ENCODE results near the gene CDKAL1.

The CDKAL1 gene

DNA sequence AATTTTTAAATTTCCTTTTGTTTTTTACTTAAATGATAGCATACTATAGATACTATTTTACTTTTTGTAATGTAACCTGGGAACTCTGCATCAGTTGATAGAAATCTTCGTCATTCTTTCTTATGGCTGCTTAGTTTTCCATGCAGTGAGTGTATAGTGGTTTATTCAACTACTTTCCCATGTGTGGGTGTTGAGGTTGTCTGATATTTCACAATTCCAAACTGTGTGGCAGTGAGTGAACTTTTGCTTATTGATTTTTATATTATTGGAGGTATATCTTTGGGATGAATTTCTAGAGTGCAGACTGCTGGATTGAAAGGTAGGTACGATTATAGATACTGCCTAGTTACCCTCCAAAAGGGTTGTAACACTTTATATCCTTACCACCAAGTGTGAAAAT lies 136.5 kb downstream of the CDKAL1 start:
- no peaks in the 10 kb centered on the region for H3K27me3 ChIP-seq (replicated peaks)
- TF ChIP-seq, protein P1, sequence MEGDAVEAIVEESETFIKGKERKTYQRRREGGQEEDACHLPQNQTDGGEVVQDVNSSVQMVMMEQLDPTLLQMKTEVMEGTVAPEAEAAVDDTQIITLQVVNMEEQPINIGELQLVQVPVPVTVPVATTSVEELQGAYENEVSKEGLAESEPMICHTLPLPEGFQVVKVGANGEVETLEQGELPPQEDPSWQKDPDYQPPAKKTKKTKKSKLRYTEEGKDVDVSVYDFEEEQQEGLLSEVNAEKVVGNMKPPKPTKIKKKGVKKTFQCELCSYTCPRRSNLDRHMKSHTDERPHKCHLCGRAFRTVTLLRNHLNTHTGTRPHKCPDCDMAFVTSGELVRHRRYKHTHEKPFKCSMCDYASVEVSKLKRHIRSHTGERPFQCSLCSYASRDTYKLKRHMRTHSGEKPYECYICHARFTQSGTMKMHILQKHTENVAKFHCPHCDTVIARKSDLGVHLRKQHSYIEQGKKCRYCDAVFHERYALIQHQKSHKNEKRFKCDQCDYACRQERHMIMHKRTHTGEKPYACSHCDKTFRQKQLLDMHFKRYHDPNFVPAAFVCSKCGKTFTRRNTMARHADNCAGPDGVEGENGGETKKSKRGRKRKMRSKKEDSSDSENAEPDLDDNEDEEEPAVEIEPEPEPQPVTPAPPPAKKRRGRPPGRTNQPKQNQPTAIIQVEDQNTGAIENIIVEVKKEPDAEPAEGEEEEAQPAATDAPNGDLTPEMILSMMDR (IDR thresholded peaks at IDR 0.05; ENCODE audit: low read depth, low read length, missing control alignments): no peak

DNA sequence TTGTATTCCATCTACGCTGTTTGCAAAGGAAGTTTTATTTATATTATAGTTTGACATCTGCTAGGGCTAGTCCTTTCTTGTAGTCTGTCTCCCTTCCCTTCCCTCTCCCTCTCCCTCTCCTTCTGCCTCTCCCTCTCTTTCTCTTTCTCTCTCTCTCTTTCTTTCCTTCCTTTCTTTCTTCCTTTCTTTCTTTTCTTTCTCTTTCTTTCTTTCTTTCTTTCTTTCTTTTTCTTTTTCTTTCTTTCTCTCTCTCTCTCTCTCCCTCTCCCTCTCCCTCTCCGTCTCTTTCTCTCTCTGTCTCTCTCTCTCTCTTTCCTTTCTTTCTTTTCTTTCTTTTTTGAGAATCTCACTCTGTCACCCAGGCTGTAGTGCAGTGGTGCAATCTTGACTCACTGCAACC lies 137.8 kb downstream of the CDKAL1 start:
- no peaks in the 10 kb centered on the region for H3K27me3 ChIP-seq (replicated peaks)
- H3K27ac ChIP-seq: no peak overlapping the region
- TF ChIP-seq, protein P1 (IDR thresholded peaks at IDR 0.05; ENCODE audit: low read depth, low read length, missing control alignments): no peak
- in situ Hi-C loops (cut with HindIII; ENCODE audit: low pct_ligation_motif_present, low sequenced_read_pairs): no loop called here
- no peak for DNase-seq
- no peaks in the 10 kb centered on the region for H3K36me3 ChIP-seq (replicated peaks)
- no peak overlapping the region for H3K4me3 ChIP-seq (ENCODE audit: low read depth, low read length)

More for the DNA sequence above, 136.5 kb downstream of the CDKAL1 start:
- H3K27ac ChIP-seq: no peak overlapping the region
- H3K36me3 ChIP-seq (replicated peaks): no peaks in the 10 kb centered on the region
- no peak for DNase-seq
- in situ Hi-C loops (cut with HindIII; ENCODE audit: low pct_ligation_motif_present, low sequenced_read_pairs): no loop called here
- H3K4me3 ChIP-seq (ENCODE audit: low read depth, low read length): no peak overlapping the region

DNA sequence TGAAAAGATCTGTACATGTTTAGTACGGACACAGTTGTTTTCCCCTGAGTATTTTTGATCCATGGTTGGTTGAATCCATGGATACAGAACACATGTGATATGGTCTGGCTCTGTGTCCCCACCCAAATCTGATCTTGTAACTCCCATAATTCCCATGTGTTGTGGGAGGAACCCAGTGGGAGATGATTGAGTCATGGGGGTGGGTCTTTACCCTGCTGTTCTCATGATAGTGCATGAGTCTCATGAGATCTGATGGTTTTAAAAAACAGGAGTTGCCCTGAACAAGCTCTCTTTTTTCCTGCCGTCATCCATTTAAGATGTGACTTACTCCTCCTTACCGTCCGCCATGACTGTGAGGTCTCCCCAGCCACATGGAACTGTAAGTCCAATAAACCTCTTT lies 139.2 kb downstream of the CDKAL1 start:
- H3K27ac ChIP-seq: no peak overlapping the region
- in situ Hi-C loops (cut with HindIII; ENCODE audit: low pct_ligation_motif_present, low sequenced_read_pairs): no loop called here
- TF ChIP-seq, protein P1 (IDR thresholded peaks at IDR 0.05; ENCODE audit: low read depth, low read length, missing control alignments): no peak
- DNase-seq: no peak
- H3K4me3 ChIP-seq (ENCODE audit: low read depth, low read length): no peak overlapping the region
- no peaks in the 10 kb centered on the region for H3K36me3 ChIP-seq (replicated peaks)
- H3K27me3 ChIP-seq (replicated peaks): no peaks in the 10 kb centered on the region

DNA sequence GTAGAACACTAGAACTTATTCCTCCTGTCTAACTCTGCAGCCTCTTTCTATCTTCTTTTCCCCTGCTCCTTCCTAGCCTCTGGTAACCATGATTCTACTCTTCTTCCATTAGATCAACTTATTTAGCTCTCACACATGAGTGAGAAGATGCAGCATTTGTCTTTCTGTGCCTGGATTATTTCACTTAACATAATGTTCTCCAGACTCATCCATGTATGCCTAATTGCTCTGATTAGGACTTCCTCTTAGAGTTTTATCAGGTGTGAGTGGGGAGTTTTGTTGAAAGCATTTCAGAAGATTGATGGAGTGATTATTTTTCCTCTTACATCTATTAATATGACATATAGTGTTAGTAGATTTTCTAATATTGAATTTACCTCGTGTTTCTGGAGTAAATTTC lies 140.4 kb downstream of the CDKAL1 start:
- no peak for DNase-seq
- Histone ChIP-seq H3K4me3 (ENCODE audit: low read depth, low read length) (no peak overlapping the region), H3K27me3 (replicated peaks) (no peaks in the 10 kb centered on the region), H3K36me3 (replicated peaks) (no peaks in the 10 kb centered on the region), H3K27ac (no peak overlapping the region)
- TF ChIP-seq, protein P1 (IDR thresholded peaks at IDR 0.05; ENCODE audit: low read depth, low read length, missing control alignments): no peak
- in situ Hi-C loops (cut with HindIII; ENCODE audit: low pct_ligation_motif_present, low sequenced_read_pairs): no loop called here

DNA sequence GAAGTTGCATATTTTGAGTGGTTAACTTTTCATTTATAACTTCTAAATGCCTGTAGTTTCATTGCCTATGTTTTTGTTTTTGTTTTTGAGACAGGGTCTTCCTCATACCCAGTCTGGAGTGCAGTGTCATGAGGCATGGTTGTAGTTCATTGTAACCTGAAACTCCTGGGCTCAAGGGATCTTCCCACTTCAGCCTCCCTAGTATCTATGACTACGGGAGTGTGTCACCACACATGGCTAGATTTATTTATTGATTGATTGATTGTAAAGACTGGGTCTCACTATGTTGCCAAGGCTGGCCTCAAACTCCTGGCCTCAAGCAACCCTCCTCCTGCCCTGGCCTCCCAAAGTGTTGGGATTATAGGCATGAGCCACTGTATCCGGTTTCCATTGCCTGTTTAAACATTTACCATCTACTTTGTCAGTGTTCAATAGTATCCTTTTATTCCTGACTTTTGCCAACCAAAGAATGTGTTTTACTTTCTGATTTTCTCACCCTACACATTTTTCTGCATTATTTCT lies 144.6 kb downstream of the CDKAL1 start:
- Histone ChIP-seq H3K27me3 (replicated peaks) (no peaks in the 10 kb centered on the region), H3K4me3 (ENCODE audit: low read depth, low read length) (no peak overlapping the region), H3K36me3 (replicated peaks) (no peaks in the 10 kb centered on the region), H3K27ac (no peak overlapping the region)
- DNase-seq: no peak
- TF ChIP-seq, protein P1 (IDR thresholded peaks at IDR 0.05; ENCODE audit: low read depth, low read length, missing control alignments): no peak
- in situ Hi-C loops (cut with HindIII; ENCODE audit: low pct_ligation_motif_present, low sequenced_read_pairs): no loop called here

DNA sequence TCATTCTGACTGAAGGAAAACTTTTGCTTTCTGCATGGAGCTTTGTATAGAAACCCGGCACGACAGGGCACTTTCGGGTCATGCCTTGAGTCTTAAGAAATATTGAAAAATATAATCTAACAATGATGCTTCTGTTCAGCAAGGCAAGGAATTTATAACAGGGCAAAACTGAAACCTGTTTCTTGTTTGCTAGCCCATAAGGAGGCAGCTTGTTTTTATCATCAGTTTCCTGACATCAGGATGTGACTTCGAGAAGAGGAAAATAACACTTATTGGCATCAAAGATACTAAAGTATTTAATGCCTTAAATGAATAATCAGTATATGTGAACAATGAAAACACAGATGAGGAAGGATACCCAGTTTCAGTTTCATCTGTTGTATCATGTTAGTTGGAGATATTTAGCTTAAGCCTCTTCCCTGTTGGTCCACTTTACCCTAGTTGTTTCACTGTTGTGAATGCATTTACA lies 146.5 kb downstream of the CDKAL1 start:
- in situ Hi-C loops (cut with HindIII; ENCODE audit: low pct_ligation_motif_present, low sequenced_read_pairs): no loop called here
- no peaks in the 10 kb centered on the region for H3K27me3 ChIP-seq (replicated peaks)
- no peak overlapping the region for H3K4me3 ChIP-seq (ENCODE audit: low read depth, low read length)
- no peak overlapping the region for H3K27ac ChIP-seq
- peak; percentile 6 for DNase-seq
- no peaks in the 10 kb centered on the region for H3K36me3 ChIP-seq (replicated peaks)
- TF ChIP-seq, protein P1 (IDR thresholded peaks at IDR 0.05; ENCODE audit: low read depth, low read length, missing control alignments): no peak

Measured in brain microvascular endothelial cell (primary cell).